ENCODE results near the gene SFT2D3. TPM values are rescaled to one million over a fixed set of nuclear protein-coding genes. Genes with fewer than 3 reads are reported as not detected.
A peak's percentile ranks its signal among the peaks of the same experiment; 100 is the strongest.

The SFT2D3 gene
- total and polyA plus RNA-seq, 2 of the 8 experiments (the other 6 are each of a cell fraction or from before 2014, with no cell fraction given) = 7.3 to 10.3 TPM

DNA sequence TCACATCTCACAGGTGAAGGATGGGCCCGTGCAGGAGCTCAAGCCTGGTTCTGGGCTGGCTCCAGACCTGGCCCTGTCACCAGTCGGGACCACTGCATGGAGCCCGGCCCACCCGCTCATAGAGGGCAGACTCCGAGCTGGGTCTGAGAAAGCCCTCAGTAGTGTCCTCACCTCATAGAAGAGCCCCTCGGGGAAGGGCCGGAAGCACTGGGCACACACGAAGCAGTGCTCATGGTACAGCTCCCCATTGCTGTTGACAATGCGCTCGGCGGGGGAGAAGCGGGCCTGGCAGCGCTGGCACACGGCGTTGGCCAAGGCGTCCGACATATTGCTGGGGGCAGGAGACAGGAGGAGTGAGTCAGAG is 44.1 kb upstream of the SFT2D3 start:
- 94% methylated on average over 11 of the region's 17 CpGs; no CpG with 5 or more reads in 1 of the 2 experiments for WGBS, 2 experiments (ENCODE audit: extremely low coverage in 1 of 2, insufficient coverage in 1 of 2, insufficient read length in 1 of 2, insufficient replicate concordance in 2 of 2, low coverage in 1 of 2, low lambda C conversion rate in 2 of 2, missing lambda C conversion rate in 1 of 2)
- CTCF ChIA-PET (ENCODE audit: partially characterized antibody) = interaction anchor here (1.8 kb wide), 1 partner anchor 66 kb away, joined by 7 read pairs; no protein-coding TSS in a partner anchor

More for the DNA sequence above, 44.1 kb upstream of the SFT2D3 start:
- Histone ChIP-seq H3K4ac (replicated peaks; ENCODE audit: insufficient read length, low read depth, low read length) (no peak overlapping the region), H3K14ac (ENCODE audit: insufficient read length) (no peak overlapping the region), H2BK15ac (ENCODE audit: low read length) (no peak overlapping the region), H3K27ac (ENCODE audit: low read depth, low read length) (no peak overlapping the region), H4K91ac (replicated peaks; ENCODE audit: insufficient read length, low read length) (no peak overlapping the region), H2BK120ac (replicated peaks; ENCODE audit: low read depth, low read length) (no peak overlapping the region), H3K36me3 (ENCODE audit: control insufficient read depth in 2 of 4, insufficient read depth in 4 of 4, low read length in 3 of 4) (no peaks in the 10 kb centered on the region), H2BK12ac (ENCODE audit: low read depth, low read length) (no peak overlapping the region), H3K9me3 (ENCODE audit: insufficient read depth in 2 of 2, low read depth in 1 of 2, low read length in 1 of 2) (no peaks in the 10 kb centered on the region), H2BK5ac (ENCODE audit: low read depth, low read length) (no peak overlapping the region), H3K4me2 (ENCODE audit: insufficient read depth in 1 of 2, low read depth in 2 of 2, low read length in 2 of 2) (no peak overlapping the region), H2AFZ (ENCODE audit: low read length) (no peak overlapping the region), H2BK20ac (ENCODE audit: low read length) (no peak overlapping the region), H3K23me2 (ENCODE audit: low read depth, low read length) (no peaks in the 10 kb centered on the region), H2AK5ac (ENCODE audit: low read depth, low read length) (no peak overlapping the region), H3K18ac (ENCODE audit: extremely low read depth, low read length) (no peak overlapping the region), H3K27me3 (replicated peaks in 1 of 4; ENCODE audit: control insufficient read depth in 3 of 4, extremely low read depth in 1 of 4, insufficient read depth in 3 of 4, low read length in 3 of 4) (peaks cover 0 to 2% (median 0%) of the 10 kb centered on the region in 4 experiments; a peak in 1 of 7 replicates), H3K9ac (replicated peaks in 1 of 4; ENCODE audit: extremely low read depth in 1 of 4, low read depth in 3 of 4, low read length in 3 of 4) (no peak overlapping the region), H3K79me2 (ENCODE audit: control insufficient read depth in 1 of 2, insufficient read depth in 2 of 2, low read length in 2 of 2) (no peaks in the 10 kb centered on the region), H3K4me3 (ENCODE audit: extremely low read depth in 1 of 4, insufficient read depth in 2 of 4, low read depth in 3 of 4, low read length in 4 of 4) (no peak overlapping the region), H4K5ac (ENCODE audit: insufficient read length, low read depth, low read length) (no peak overlapping the region), H4K20me1 (replicated peaks in 1 of 2; ENCODE audit: control insufficient read depth in 1 of 2, insufficient read depth in 2 of 2, low read length in 2 of 2) (peaks cover 0 to 1% of the 10 kb centered on the region in 2 experiments), H3K23ac (ENCODE audit: insufficient read length) (no peak overlapping the region), H3K4me1 (replicated peaks in 1 of 4; ENCODE audit: control insufficient read depth in 3 of 4, insufficient read depth in 4 of 4, low read length in 3 of 4) (no peaks in the 10 kb centered on the region; a peak in 3 of 7 replicates), H4K8ac (ENCODE audit: extremely low read depth, insufficient read depth, low read length) (peak overlapping the region; percentile 75), H3K79me1 (ENCODE audit: low read depth, low read length) (no peaks in the 10 kb centered on the region), H3K56ac (replicated peaks; ENCODE audit: insufficient read length, low read depth, low read length) (no peak overlapping the region)
- DNase-seq (ENCODE audit: low read depth in 1 of 2, low spot score in 2 of 2) (no peak), FAIRE-seq (no peak)
- TF ChIP-seq SRF (IDR thresholded peaks at IDR 0.05; ENCODE audit: low read depth, low read length) = no peak
- no peak for TF ChIP-seq CHD1 (IDR thresholded peaks at IDR 0.05; ENCODE audit: low read depth, low read length)
- TF ChIP-seq KDM5A (IDR thresholded peaks at IDR 0.05; ENCODE audit: low read length) = no peak
- TF ChIP-seq RNF2 (IDR thresholded peaks at IDR 0.05; ENCODE audit: borderline replicate concordance, low read depth, low read length, missing control alignments, poor library complexity, severe bottlenecking) = no peak
- TF ChIP-seq, protein P1, sequence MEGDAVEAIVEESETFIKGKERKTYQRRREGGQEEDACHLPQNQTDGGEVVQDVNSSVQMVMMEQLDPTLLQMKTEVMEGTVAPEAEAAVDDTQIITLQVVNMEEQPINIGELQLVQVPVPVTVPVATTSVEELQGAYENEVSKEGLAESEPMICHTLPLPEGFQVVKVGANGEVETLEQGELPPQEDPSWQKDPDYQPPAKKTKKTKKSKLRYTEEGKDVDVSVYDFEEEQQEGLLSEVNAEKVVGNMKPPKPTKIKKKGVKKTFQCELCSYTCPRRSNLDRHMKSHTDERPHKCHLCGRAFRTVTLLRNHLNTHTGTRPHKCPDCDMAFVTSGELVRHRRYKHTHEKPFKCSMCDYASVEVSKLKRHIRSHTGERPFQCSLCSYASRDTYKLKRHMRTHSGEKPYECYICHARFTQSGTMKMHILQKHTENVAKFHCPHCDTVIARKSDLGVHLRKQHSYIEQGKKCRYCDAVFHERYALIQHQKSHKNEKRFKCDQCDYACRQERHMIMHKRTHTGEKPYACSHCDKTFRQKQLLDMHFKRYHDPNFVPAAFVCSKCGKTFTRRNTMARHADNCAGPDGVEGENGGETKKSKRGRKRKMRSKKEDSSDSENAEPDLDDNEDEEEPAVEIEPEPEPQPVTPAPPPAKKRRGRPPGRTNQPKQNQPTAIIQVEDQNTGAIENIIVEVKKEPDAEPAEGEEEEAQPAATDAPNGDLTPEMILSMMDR (IDR thresholded peaks at IDR 0.05; ENCODE audit: control extremely low read depth in 1 of 3, insufficient read depth in 1 of 3, low read depth in 1 of 3, low read length in 3 of 3) = no peak
- no peak for TF ChIP-seq BACH1 (IDR thresholded peaks at IDR 0.05; ENCODE audit: low read length)
- TF ChIP-seq, protein P2, sequence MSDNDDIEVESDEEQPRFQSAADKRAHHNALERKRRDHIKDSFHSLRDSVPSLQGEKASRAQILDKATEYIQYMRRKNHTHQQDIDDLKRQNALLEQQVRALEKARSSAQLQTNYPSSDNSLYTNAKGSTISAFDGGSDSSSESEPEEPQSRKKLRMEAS (IDR thresholded peaks at IDR 0.05) = no peak
- TF ChIP-seq TCF12 (IDR thresholded peaks at IDR 0.05; ENCODE audit: low read depth, low read length) = no peak
- no peak for TF ChIP-seq CREB1 (IDR thresholded peaks at IDR 0.05)
- POLR2A ChIA-PET (ENCODE audit: partially characterized antibody) = no interaction called here

All from H1 (cell line).